GM20431 (cell line): ENCODE results near the gene ARVCF.

Source experiments
- in situ Hi-C: fragments of 300-500 bp; cut with MseI, MboI; formaldehyde crosslinking; loops from one replicate; pipeline ENCODE4 v1.15.0; 2020; ENCODE audit warnings: low sequenced_read_pairs; ENCODE audit not compliant: unreplicated experiment

Gene ARVCF

DNA sequence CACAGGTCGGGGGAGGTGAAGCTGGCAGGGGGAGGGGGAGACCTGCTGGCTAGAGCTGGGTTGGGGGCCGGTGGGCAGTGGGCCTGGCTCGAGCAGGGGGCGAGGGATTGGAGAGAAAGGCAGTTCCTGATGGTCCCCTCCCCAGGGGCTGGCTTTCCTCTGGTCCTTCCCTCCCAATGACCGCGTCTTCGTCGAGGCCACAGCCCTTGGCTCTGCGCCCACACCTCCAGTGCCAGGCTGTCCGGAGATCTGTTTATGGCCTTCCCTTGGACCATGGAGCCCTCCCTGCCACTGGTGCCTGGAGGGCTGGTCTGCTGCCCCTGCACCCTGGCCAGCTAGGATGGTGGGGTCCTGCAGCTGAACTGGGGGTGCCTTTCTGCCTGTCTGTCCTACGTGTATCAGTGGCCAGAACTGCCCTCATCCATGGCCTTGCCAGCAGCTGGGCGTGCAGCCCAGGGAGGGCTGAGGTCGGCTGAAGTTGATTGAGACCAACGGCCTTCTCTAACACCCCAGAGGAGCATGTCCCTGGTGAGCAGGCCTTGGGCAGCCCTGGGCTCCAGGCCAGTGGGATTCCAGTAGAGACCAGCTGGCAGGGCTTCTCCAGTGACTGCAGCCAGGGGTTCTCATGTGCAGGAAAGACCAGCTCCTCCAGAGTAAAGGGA, 16.6 kb upstream of the ARVCF start:
- in situ Hi-C loops = no loop called here

DNA sequence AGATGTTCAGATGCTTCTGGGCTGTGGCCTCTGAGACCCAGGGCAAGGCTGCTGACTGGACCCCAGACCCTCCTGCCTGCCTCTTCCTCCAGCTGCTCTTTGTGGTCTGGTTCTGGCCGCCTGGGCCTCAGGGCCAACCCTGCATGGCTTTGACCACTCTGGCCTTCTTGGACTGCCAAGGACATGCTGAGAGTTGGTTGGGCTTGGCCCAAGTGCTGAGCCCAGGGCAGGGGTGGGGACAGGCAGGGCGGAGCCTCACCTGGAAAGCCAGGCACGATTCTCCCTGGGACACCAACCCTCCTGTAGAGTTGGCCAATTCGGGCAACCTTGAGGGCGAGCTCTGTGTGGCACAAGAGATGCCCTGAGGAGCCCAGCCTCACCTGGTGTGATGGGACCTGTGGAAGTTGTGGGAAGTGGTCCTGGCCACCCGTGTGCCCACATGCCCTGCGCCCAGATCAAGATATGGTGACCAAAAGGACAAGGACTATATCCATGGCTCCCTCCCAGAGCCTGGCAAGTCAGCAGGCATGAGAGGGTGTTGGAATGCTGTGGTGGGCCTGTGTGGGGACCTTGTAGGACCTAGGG, 15.9 kb upstream of the ARVCF start:
- in situ Hi-C loops = no loop called here

DNA sequence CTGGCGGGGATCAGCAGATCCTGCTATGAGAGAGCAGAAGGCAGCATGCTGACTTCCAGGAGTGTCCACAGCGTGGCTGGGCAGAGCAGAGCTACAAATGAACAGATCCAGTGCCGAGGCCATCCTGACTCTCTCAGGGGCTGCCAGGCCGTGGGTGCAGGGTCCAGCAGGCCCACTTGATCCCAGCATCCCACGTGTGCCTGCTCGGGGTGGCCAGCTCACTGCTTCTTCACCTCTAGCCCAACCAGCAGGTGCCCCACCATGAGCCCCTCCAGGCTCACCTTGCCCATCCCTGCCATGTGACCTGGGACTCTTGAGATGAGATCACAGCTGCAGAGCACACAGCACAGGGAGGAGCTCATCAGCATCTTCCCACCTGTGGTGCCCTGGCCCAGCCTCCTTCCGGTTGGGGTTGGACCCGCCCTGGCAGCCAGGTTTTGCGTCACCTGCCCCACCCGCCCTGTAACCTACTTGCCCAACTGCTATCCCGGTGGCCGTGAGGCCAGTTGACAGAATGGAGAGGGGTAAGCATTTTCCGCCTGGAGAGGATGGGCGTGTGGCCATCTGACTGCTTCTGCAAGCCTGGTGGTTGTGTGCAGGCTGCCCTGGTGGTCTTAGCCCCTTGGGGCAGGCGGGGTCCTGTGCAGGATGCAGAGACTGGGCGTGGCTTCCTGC, 15.2 kb upstream of the ARVCF start:
- in situ Hi-C loops = no loop called here

DNA sequence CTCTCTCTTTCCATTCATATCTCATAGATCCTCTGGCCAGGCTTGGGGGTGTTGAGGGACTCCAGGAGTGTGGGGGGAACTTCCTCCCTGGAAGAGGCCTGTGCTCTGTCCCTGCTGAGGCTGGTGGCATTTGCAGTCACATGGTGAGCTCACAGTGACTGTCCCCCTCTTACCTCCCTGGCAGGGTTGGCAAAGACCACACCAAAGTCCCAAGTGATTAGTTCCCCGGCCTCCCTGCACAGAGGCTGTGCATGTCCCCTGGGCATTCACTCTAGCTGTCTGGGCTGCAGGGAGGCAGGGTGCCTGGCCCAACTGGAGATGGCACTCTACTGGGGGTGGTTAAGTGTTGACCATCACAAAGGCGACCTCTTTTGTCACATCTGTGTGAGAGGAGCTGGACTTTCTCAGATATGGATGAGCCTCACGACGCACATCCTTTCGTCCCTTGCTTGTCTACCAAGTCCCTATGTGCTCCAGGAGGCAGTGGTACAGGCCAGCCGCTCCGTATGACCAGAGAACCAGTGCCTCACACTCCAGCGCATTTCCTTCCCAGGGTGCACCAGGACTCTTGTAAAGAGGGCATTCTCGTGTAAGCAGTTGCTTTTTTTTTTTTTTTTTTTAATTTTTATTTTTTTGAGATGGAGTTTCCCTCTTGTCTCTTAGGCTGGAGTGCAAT, 13.1 kb upstream of the ARVCF start:
- in situ Hi-C loops = no loop called here

DNA sequence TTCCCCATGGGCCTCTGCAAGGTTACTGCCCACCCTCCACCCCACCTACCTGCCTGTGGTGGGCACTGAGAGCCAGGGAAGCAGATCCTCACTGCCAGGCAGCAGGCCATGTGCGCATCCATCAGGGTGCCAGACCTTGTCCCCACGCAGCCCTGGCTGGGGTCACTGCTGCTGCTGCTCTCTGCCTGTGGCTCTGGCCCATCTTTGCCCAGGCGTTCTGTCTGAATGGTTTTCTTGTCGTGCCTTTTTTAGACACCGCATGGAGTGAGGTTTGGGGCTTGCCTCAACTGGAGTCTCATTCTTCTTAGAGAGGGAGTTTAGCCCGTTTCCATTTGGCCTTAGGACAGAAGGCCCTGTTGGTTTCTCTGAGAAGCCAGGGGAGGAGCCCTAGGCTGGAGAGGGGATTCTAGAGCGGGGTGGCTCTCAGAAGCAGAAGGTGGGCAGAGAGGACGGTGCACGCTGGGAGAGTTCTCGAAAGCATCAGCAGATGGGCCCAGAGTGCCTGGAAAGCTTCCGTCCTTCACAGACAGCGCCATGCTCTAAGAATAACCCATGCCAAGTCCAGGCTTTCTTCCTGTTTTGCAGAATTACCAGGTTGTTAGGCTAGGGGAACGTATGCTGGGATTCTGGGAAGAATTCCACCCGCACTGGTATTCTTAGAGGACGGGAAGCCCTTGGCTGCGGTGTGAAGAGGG, 12.4 kb upstream of the ARVCF start:
- in situ Hi-C loops = no loop called here

DNA sequence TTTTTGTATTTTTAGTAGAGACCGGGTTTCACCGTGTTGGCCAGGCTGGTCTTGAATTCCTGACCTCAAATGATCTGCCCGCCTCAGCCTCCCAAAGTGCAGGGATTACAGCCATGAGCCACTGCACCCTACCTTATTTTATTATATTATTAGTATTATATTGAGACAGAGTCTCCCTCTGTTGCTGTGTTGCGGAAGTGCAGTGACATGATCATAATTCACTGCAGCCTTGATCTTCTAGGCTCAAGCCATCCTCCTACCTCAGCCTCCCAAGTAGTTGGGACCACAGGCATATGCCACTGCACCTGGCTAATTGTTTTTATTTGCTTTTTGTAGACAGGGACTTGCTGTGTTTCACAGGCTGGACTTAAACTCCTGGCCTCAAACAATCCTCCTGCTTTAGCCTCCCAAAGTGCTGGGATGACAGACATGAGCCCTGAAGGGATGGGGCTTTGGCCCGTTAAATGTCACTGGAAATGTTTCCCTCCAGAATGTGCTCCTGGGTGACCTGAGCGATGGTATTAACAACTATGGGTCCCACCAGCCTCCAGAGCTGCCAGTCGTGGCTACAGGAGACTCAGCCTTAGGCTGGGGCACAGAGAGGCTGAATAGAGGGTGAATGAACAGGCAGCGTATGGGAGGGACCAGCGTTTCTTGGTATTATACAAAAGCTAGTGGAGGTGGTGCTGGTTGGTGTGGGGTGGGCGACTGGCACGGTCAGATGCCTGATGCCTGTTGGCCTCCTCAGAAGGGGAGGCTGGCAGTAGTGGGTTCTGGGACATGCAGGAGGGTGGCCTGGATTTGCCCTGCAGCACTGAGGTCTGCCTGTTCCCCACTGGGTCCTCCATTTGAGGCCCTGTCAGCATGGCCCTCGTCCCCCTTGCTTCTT, 11.6 kb upstream of the ARVCF start:
- in situ Hi-C loops = no loop called here

DNA sequence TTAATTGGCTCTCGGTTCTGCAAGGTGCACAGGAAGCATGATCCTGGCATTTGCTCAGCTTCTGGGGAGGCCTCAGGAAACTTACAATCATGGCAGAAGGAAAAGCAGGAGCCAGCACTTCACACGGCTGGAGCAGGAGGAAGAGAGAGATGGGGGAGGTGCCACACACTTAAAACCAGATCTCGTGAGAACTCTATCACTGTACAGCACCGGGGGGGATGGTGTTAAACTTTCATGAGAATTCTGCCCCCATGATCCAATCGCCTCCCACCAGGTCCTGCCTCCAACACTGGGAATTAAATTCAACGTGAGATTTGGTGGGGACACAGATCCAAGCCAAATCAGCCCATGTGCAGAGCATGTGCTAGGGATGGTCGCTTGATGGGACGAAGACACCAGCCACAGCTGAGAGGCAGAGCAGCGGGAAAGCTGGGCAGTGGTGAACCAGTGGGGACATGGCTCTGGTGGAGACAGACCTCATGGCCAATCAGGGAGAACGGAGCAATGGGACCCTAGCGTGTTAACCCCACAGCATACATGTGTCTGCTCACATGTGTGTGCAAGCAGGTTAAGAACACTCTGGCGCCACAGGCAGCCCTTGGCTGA, 10.5 kb upstream of the ARVCF start:
- in situ Hi-C loops = no loop called here

DNA sequence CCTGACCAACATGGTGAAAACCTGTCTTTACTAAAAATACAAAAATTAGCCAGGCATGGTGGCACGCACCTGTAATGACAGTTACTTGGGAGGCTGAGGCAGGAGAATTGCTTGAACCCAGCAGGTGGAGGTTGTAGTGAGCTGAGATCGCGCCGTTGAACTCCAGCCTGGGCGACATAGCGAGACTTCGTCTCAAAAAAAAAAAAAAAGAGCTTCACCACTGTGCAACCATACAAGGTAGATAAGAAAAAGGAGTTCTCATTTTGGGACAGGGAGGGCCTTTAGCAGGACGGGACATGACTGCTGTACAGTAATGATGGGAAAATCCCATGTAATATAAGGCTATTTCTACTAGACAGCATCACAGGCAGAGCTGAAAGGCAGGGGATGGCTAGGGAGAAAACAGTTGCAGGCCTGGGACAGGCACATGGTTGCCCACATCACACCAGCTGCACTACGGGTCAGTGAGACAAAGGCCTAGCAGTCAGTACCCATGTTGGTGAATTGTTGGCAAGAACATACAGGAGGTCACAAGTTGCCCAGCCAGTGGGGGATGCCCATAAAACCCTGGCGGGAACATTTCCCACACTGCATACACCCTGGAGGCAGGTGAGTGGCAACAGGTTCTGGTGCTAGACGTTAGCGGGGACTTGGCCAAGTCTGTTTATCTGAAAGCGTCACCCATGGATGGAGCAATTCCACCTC, 9.7 kb upstream of the ARVCF start:
- in situ Hi-C loops = no loop called here

DNA sequence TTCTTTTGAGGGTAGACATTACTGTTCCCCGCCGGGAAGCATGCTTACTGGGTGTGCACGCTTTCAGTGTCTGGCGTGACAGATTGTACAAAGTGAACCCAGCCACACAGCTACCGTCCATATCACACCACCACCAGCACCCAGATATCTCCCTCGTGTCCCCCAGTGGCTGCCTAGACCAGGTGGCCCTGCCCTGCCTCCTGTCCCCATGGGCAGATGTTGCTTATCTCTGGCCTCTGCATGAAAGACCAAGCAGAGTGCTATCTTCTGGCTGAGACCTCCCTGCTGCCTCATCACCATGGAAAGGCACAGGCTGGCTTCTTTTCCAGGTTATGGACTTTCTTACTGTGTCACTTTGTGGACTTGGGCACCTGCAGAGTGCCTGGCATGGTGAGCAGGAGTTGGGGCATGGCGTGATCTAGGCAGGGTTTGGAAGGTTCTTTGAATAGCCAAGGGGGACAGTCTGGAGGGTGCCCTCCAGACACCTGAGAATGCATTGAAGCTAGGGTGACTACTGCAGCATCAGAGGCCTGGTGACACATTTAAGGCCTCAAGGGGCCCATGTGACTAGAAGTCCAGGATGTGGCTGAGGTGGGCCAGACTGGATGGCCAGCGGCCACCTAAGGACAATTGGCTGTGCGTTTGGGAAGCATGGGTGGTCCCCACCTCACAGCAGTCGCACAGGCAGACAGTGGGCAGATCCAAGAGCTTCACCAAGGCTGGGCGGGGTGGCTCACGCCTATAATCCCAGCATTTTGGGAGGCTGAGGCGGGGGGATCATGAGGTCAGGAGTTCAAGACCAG, 9.0 kb upstream of the ARVCF start:
- in situ Hi-C loops = no loop called here

DNA sequence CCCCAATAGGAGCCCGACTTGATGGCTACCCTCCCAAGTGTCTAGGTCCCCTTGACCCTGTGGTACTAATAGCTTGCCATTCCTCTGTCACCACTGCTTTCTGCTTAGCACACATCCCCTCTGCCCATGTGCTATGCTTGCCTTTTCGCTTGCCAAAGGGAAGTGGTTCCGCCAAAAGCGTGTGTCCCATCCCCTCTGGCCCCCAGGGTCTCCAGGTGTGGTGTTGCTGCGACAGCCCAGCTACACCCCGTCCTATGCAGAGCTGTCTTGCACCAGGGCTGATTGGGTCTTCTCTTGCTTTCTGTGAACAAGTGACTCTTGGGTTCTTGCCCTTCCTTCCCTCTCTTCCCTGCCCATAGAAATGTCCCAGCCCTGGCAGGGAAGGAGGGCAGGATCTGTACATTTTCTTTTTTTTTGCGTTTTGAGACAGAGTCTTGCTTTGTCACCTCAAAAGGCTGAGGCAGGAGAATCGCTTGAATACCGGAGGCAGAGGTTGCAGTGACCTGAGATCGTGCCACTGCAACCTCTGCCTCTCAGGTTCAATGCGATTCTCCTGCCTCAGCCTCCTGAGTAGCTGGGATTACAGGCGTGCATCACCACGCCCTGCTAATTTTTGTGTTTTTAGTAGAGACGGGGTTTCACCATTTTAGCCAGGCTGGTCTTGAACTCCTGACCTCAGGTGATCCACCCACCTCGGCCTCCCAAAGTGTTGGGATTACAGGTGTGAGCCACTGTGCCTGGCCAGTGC, 8.2 kb upstream of the ARVCF start:
- in situ Hi-C loops = no loop called here

DNA sequence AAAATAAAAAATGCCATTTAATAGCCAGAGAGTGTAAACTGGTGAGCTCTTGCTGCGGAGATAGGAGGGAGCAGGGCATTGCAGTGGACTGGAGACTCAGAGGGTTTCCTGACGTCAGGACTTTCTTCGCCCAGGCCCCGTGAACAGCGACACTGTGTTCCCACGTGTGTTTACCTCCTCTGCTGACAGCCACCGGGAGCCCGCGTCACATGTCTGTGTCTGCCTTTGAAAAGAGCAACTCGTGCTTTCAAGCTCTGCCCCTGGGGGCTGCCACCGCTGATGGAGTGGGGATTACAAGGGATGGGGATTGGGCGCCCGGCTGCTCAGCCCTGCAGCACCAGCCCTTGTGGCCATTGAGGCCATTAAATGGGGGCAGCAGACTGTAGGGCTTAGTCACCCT, 7.6 kb upstream of the ARVCF start:
- in situ Hi-C loops = no loop called here

DNA sequence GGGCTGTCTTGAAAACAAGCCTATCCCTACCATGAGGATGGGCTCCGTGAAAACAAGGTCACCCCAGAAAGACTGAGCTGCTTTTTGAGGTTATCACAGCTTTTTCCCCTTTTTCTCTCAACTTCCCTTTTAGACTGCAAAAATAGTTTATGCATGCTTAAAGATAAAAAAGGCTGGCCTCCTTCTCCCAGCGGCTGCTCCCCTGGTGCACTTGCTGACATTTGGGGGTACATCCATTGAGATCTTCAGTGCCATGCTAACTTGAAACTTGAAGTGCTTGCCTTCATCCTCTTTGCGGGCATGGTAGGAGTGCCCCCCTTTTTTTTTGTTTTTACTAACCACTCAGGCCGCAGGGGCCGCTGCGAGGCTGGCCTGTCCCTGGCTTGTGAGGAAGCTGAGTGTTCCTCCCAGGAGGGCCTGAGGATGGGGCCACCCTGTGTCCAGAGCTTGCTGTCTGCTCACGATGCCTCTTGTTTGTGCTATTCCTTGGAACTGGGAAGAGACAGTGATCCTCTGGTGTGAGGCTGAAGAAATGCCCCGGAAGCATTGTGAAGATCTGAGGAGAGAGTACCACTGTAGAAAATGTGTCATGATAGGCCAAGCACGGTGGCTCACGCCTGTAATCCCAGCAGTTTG, 6.5 kb upstream of the ARVCF start:
- in situ Hi-C loops = no loop called here

DNA sequence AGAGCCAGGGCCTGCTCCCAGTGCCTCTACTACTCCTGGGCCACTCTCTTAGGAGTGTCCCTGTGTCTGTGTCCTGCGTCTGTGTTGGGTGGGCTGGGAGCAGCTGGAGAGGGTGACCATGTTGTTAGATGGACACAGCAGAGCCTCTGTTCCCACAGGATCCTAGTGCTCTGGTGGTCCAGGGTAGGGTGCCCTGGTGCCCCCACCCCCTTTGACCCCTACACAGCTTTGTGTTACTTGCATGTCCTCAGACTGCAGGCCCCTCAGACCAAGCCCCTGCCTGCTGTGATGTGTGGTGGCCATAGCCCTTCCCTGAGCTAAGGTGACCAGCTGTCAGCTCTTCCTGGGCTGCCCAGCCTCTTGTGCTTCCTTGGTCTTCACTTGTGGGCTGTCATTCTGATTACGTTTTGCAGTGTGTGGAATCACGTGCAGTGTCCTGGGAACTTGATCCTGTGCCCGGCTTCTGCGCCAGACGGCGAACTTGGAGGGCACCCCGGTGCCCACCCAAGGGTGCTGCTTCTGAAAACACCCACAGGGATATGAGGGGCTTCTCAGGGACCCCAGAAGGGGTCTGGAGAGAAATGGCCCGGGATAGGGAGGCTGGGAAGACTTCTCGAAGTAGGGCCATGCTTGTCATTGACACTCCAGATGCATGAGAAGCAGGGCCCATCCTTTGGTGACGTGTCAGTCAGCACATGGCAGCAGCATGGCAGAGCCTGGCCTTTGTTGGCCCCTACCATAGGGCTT, 5.8 kb upstream of the ARVCF start:
- in situ Hi-C loops = no loop called here

DNA sequence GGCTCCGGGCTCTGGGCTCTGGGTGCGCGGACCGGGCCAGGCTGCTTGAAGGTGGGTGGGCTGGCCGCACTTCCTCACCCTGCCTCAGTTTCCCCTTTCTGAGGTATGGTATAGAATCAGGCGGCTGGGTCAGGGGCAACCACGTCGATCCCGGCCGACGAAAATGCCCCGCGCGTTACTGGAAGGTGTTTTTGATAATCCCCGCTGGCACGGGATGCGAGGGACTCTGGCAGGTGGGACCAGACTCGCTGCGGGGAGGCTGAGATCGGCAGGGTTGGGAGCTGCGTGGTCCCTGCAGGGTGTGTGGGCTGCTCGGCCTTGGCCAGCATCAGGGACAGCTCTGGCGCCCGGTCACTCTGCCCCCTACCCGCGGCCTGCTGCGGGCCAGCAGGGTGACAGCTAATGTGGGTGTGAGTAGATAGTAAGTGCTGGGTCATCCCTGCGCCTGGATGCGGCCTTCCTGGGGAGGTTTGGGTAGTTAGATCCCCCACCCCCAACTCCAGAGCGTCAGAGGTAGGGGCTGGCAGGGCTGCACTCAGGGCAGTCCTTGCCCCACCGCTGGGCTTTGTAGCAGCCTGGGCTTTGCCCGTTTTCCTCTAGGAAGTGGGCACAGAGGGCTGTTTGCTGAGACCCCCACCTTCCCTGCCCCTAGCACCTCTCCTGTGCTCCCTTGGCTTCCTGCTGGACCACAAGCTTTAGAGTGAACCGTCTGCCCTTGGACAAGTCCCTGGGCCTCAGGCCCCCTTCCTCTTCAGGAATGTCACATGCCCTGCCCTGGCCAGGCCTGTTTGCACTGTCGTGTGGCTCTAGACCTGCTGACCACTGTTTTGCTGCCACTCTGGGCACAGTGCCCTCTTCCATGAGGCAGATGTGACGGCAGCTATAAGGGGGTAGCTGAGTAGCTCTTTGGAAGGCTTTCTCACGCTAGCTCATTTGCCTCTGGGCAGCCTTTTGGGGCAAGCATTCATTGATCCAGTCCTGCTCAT, 4.9 kb upstream of the ARVCF start:
- in situ Hi-C loops = no loop called here
